K562 treated with DMSO at 1 percent for 4 hours (cell line): ENCODE measurements around the gene ZNF595. TPM values are rescaled to one million over a fixed set of nuclear protein-coding genes. Genes with fewer than 3 reads are reported as not detected.

ENCODE experiments used
- total RNA-seq: library from RNA; unstranded; fragments of 300-600 nt; gene quantifications from 2 replicates; pipeline ENCODE4 v1.2.3, GENCODE V29; 2022; ENCODE audit not compliant: insufficient read depth

Gene ZNF595
- 168 TPM in 2 replicates for total RNA-seq

DNA sequence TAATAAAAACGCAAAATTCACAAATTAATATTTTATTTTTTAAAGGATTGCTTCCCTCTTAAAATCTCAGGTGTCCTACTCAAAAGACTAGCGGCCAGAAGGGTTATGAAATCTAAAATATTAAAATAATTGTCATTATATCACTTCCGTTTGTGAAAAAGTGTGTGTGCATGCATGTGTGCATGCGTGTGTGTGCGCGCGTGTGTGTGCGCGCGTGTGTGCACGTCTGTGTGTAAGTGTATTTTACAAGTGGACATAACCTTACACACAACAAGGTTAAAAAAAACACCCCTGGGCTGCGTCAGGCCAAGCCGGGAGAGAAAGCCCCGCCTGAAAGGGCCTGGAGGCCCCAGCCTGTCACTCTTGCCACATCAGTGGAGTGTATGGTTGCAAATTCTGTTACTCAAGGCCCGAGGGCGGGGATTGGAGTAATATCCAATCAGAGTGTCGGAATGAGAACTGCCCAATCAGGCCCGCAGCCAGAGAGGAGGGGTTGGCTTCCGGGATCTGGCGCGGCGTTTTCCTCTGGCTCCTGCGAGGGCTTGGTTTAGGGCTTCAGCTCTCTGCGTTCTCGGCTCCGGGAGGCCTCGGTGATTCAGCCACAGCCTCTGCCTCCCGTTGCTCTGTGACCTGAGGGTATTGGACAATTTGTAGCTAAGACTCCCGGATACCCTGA, at the start of gene ZNF595:
ZNF595 (plus strand) TSS at position 518 of the 676 bp plus-strand sequence. CDS start 168 bp downstream, outside the sequence.

DNA sequence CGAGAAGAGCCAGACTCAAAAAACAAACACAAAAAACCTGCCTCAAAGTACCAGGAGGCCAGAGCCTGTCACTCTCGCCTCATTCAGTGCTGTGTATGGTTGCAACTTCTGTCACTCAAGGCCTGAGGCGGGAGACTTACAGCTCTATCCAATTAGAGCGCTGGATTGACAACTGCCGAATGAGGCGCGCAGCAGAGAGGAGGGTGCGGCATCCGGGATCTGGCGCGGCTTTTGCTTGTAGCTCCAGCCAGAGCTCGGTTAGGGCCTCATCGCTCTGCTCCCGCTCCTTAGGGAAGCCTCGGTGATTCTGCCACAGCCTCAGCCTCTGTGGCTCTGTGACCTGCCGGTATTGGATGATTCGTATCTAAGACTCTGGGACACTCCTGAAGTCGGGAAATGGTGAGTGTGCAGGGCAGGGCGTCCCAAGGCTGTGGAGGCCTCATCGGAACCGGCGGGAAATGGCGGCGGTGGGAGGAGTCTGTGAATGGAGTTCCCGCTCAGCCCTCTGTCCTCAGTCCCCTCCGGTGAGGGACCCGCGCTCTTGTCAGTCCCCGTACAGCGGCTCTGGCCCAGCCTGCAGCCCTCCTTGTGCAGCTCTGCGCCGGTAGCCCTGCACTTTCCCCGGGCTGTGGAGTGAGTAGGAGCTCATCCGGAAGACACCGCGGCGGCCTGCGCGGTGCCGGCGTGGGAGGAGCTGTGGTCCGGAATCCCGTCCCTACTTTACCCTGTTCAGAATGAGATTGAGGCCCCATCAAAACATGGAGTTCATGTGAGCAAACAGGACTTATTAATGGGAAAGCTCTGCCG, 71.4 kb downstream of the ZNF595 start, which contains the start of gene ZNF718:
ZNF718 (plus strand) TSS at position 227 of the 807 bp plus-strand sequence; CDS start at position 397, 170 bp downstream.

Other genes with a start within 250 kb of the ZNF595 start
- gene ZNF718, start 71.2 kb downstream of the ZNF595 start, total RNA-seq = 3.2 and 3.4 TPM in 2 replicates